DMS153 treated with DMSO at 0.1 percent for 48 hours (cell line): ENCODE results near the gene LMAN2L.

Experiments used
- DNase-seq: peaks from one replicate; lab custom pipeline; 2025; ENCODE audit not compliant: unreplicated experiment; lab: John Stamatoyannopoulos, UW

Gene LMAN2L

DNA sequence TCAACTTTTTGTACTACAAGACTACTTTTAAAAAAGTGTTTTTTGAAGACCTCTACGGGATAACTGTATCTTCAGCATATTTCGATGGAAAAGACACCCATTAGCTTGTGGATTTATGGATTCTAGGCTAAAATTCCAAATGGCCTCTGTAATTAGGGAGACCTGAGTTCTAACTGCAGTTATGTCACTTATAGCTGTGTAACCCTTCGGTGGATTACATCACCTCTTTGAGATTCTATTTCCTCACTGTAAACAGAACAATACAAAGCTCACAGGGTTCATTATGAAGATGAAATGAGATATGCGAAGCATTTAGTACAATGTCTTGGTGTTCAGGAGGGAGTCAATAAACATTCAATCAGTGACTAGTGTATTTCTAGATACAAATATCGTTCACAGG is 24.2 kb downstream of the LMAN2L start:
- DNase-seq: no peak

DNA sequence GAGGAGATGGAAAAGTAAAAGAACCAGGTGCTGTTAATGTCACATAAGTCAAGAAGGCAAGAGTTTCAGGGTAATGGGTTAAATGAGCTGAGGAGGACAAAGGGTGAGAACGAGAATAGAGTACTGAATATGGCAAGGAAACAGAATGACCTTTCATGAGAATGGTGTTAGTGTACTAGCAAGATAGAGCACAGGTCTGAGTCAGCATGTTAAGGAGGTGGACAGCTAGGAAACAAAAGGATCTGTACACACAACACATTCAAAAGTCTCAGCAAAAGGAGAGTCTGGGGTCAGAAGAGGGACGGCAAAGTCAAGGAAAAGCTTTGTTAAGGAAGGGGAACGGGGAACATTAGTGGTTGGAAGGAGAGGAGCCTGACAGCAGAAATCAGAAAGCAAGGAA is 28.9 kb downstream of the LMAN2L start:
- no peak for DNase-seq

DNA sequence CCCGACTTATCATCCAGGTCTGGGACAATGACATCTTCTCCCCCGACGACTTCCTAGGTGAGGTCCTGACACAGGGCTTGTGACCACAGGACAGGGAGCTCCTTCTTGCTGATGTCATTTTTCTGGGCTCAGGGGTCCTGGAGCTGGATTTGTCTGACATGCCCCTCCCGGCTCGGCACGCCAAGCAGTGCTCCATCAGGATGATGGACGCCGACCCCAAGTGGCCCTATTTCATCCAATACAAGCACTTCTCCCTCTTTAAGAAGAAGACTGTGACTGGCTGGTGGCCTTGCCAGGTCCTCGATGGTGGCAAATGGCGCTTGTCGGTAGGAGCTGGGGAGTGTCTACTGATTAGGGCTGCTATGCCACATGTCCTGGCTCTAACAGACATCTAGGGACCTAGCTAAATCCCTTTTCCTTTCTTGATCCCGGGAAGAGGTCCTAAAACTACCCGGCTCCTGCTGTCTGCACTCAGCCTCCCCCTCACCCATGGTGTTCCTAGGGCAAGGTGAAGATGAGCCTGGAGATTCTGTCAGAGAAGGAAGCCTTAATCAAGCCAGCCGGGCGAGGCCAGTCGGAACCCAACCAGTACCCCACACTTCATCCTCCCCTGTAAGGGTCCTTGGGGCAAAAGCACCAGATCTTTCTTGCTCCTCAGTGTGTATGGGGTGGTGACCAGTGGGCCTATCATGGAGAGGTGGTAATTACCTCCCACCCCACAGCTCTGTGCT is 36.7 kb downstream of the LMAN2L start:
- no peak for DNase-seq

DNA sequence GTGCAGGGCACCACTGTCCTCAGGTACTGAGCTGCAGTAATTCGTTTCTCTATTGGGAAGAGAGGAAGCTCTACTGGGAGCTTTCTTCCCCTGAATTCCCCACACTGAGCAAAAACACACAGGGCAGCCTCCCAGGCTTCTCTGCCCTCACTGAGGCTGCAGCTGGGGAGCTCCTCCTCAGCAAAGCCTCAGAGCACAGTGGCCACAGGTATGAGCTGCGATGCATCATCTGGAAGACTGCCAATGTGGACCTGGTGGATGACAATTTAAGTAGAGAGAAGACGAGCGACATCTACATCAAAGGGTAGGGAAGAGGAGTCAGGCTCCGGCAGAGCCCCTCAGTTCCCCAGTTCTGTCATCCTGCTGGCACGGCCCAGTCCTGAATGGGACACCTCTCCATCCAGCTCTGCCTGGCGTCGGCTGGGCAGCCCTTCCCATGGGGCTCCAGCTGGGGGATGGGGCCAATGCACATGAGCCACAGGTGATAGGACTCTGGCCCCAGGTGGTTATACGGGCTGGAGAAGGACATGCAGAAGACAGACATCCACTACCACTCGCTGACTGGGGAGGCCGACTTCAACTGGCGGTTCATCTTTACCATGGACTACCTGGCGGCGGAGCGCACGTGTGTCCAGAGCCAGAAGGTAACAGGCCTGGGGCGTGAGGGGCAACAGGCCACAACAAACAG is 37.6 kb downstream of the LMAN2L start:
- DNase-seq: no peak

DNA sequence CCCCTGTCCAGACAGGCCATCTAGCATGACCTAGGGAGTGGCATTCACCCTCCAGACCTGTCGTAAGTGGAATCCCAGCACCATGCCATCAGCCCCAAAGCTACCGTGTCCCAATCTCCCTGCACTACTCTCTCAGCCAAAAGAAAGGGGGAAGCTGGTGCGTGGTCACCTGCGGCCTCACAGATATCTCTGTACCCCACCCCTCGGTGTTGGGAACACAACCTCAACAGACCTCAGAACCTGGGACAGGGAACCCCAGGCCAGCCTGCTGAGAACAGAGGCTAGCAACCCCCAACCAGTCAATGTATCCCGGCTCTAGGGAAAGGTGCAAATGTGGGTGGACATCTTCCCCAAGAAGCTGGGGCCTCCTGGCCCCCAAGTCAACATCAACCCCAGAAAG is 38.2 kb downstream of the LMAN2L start:
- no peak for DNase-seq

- no peak for DNase-seq
These were observed 39.8 kb downstream of the LMAN2L start for GRCh38 chr2:96700086-96700485.

- DNase-seq: no peak
These were observed 40.2 kb downstream of the LMAN2L start for GRCh38 chr2:96699621-96700020.

DNA sequence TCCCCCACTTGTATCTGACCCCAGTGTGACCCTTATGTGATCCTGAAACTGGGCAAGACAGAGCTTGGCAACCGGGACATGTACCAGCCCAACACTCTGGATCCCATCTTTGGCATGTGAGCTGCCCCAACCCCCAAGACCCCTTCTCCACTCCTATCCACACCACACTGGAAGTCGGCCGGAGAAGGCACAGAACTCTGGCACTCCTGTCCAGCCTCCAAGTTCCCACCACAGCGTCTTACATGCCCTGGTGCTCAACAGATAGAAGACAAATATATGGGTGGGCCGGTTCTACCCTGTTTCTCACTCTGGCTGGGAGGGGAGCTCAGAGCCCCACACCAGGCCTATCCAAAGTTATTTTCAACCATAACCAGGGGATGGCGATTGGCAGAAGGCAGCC is 40.8 kb downstream of the LMAN2L start:
- no peak for DNase-seq

- DNase-seq: no peak
These were observed 41.5 kb downstream of the LMAN2L start for GRCh38 chr2:96698221-96698861.

DNA sequence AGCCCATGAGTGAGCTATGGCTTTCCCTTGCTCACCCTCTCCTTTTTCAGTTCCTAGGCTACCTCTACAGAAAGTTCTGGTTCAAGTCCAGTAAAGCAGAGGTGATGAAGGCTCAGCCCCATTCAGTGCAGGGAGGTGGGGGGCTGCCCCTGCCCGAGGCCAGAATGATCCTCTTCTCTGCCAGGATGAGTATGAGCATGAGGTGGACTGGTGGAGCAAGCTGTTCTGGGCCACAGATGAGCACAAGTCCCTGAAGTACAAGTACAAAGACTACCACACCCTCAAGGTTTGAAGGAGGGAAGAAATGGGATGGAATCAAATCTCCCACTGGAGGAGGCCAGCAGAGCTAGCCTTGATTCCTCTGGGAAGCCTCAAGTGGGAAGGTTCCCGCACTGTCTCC is 42.4 kb downstream of the LMAN2L start:
- DNase-seq: no peak

GRCh38 chr2:96695602-96696001 is 44.3 kb downstream of the LMAN2L start:
- no peak for DNase-seq

- no peak for DNase-seq
These were observed 44.9 kb downstream of the LMAN2L start for GRCh38 chr2:96694816-96695455.

DNA sequence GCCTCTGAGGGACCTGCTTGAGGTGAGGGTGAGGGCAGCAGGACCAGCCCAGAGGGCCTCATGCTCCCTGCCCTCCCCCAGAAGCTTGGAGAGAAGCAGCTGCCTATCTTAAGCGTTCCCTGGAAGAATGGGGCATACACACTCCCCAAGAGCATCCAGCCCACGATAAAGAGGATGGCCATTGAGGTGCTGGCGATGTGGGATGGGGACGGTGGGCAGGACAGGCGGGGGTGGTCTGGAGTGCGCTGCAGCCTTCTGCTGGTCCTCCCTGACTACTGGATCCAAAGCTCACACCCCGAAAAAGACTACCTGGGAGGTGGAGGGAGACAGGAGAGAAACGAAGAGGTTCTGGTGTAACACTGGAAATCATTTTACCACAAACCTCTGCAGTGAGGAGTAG is 45.6 kb downstream of the LMAN2L start:
- no peak for DNase-seq

- no peak for DNase-seq
These were observed 46.3 kb downstream of the LMAN2L start for GRCh38 chr2:96693286-96694200.

GRCh38 chr2:96692094-96692971 is 47.5 kb downstream of the LMAN2L start:
- no peak for DNase-seq

DNA sequence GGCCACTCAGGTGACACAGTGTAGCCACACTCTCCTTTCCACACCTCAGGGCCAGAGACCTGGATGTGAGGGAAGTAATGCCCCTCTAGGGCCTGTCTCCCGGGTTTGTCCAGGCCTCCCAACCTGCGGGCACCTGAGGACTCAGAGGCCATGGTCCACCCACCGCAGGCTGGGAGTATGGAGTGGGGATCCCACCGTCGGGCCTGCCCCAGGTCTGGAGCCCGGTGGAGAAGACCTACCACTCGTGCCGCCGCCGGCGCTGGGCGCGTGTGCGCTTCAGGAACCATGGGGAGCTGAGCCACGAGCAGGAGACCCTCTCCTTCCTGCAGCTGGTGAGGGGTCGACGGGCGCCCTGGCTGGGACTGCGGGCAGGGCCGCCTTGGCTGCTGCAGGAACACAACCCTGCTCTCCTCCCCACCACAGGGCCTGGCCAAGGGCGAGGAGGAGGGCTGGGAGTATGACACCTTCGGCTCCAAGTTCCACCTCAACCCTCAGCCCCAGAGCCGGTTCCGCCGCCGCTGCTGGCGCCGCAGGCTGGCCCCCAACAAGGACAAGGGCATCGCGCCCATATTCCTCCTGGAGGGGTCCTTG is 48.7 kb downstream of the LMAN2L start:
- DNase-seq: no peak

DNA sequence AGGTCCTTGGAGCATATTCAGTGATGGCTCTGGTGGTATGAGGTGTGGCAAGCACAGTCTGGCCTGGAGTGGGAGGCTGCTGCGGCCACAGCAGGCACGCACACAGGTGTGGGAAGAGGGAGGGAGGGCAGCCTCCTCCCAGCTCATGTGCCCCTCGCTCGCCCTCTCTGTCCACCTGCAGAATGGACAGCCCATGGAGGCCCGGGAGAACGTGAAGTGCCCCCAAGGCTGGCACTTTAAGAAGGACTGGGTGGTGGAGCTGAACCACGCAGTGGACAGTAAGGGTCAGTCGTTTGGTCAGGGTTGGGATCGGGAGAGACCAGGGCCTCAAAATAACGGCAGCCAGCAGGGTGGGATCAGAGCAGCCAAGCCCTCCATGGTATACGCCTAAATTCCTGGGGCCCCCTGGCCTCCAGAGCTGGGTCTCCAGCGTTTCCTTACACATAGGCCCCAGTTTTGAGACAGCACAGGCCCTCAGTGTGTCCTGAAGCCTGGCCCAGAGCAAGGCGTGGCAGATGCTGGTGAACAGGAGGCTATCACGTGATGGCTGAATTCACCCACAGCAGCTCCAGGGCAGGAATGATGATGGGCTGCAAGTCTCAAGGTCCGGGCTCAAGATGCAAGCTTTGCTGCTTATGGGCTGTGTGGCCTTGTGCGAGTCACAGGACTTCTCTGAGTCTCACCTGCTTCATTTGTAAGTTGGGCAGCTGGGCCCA is 49.4 kb downstream of the LMAN2L start:
- DNase-seq: no peak

GRCh38 chr2:96689431-96689991 is 50.4 kb downstream of the LMAN2L start:
- DNase-seq: no peak
